GM12864 (cell line): ENCODE results near the gene RBBP4.
"Not testable (repeated sequence)": the region's sequence is repeated elsewhere in the genome, so short reads cannot be mapped to it uniquely, and the experiment has no call there.

Experiments
- DNase-seq: peaks from one replicate; pipeline ENCODE4 v3.0.0-alpha.2; 2011; ENCODE audit warnings: low read depth
- H3K4me3 ChIP-seq: 2 replicates; pipeline ENCODE4 v1.5.1; 2011; ENCODE audit warnings: mild to moderate bottlenecking, low read depth, low read length, control low read depth
- CTCF ChIP-seq: IDR thresholded peaks from 2 replicates; pipeline ENCODE4 v1.5.1; 2011; ENCODE audit warnings: low read depth, mild to moderate bottlenecking, moderate library complexity, low read length, control low read depth, inconsistent platforms; ENCODE audit errors: missing control alignments

Gene RBBP4

DNA sequence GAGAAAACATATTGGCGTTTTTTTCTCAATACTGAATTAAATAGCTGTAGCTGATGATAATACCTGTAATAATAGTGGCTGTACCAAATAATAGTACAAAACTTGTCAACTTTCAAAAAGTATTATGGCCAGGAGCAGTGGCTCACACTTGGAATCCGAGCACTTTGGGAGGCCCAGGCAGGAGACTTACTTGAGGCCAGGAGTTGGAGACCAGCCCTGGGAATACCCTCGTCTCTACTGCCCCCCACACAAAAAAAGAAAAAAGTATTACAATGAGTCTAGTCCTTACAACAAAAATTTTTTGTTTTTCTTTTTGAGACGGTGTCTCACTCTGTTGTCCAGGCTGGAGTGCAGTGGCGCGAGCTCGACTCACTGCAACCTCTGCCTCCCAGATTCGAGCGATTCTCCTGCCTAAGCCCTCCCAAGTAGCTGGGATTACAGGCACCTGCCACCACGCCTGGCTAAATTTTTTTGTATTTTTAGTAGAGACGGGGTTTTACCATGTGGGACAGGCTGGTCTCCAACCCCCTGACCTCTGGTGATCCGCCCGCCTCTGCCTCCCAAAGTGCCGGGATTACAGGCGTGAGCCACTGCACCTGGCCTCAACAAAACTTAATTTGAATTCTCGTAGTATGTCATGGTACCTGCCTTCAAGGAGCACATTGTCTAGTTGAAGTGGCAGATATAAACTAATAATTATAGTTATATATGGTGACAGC lies 1.4 kb downstream of the RBBP4 start:
- H3K4me3 ChIP-seq, result peak overlapping the region; percentile 57
- no peak for DNase-seq
- TF ChIP-seq CTCF, result no peak

- no peak overlapping the region for H3K4me3 ChIP-seq
- DNase-seq, result no peak
- TF ChIP-seq CTCF, result no peak
These were observed 8.6 kb downstream of the RBBP4 start for GRCh38 chr1:32659581-32659980.

DNA sequence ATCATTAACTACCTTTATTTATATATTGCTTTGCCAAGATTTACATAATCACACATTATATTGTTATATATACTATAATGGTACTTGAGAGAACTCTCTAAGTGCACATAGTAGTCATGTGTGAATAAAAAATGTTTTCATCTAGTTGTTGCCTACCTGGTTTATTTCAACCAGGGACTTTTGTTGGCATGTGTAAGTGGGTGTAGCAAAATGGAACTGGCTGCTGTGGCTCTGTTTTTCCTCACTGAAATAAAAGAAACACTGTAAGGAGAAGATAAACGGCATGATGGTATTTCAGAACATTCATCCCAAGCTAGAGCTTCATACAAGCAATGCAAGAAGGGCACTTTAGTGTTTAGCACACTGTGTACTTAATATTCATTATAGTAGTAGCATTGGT lies 14.9 kb downstream of the RBBP4 start:
- TF ChIP-seq CTCF, result no peak
- no peak for DNase-seq
- no peak overlapping the region for H3K4me3 ChIP-seq

- no peak overlapping the region for H3K4me3 ChIP-seq
- no peak for DNase-seq
- no peak for TF ChIP-seq CTCF
These were observed 16.0 kb downstream of the RBBP4 start for GRCh38 chr1:32666901-32667566.

DNA sequence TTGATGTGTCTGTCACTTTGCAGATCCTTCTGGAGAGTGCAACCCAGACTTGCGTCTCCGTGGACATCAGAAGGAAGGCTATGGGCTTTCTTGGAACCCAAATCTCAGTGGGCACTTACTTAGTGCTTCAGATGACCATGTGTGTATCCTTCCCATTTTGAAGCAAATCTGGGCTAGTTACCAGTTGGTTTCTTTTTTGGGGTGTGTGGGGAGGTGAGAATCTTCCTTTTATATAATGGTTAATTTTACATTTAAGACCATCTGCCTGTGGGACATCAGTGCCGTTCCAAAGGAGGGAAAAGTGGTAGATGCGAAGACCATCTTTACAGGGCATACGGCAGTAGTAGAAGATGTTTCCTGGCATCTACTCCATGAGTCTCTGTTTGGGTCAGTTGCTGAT lies 17.7 kb downstream of the RBBP4 start:
- H3K4me3 ChIP-seq, result not testable (repeated sequence)

GRCh38 chr1:32676945-32677344 lies 25.9 kb downstream of the RBBP4 start:
- no peak for TF ChIP-seq CTCF
- no peak for DNase-seq
- no peak overlapping the region for H3K4me3 ChIP-seq

More for the DNA sequence above, 17.7 kb downstream of the RBBP4 start:
- DNase-seq, result not testable (repeated sequence)

DNA sequence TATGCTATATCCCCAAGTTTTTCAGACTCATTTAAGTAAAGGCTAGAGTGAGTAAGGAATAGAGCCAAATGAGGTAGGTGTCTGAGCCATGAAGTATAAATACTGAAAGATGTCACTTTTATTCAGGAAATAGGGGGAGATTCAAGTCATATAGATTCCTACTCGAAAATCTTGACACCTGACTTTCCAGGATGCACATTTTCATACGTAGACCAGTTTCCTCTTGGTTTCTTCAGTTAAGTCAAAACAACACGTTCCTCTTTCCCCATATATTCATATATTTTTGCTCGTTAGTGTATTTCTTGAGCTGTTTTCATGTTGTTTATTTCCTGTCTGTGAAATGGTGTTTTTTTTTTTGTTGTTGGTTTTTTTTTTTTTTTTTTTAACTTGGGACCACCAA lies 29.0 kb downstream of the RBBP4 start:
- H3K4me3 ChIP-seq, DNase-seq: not testable (repeated sequence)

- no peak for TF ChIP-seq CTCF
- no peak for DNase-seq
- H3K4me3 ChIP-seq, result no peak overlapping the region
These were observed 29.6 kb downstream of the RBBP4 start for GRCh38 chr1:32680642-32681041.
